HG02870 (cell line): ENCODE results near the gene ANAPC7.
"Not testable (repeated sequence)": the region's sequence is repeated elsewhere in the genome, so short reads cannot be mapped to it uniquely, and the experiment has no call there.

Experiments used
- ATAC-seq: cut with Tn5 transposase; IDR thresholded peaks from one replicate; pipeline ENCODE4 v1.9.1; 2021; ENCODE audit warnings: mild to moderate bottlenecking, moderate library complexity; ENCODE audit not compliant: unreplicated experiment

Gene ANAPC7

GRCh38 chr12:110373962-110374611 is 29.4 kb downstream of the ANAPC7 start:
- ATAC-seq = no peak

- ATAC-seq = no peak
Measured at GRCh38 chr12:110373425-110373824, 30.1 kb downstream of the ANAPC7 start.

- no peak for ATAC-seq
Measured at GRCh38 chr12:110373025-110373424, 30.5 kb downstream of the ANAPC7 start.

GRCh38 chr12:110372056-110372425 is 31.5 kb downstream of the ANAPC7 start:
- no peak for ATAC-seq

- no peak for ATAC-seq
Measured at GRCh38 chr12:110371408-110372055, 32.0 kb downstream of the ANAPC7 start.

- no peak for ATAC-seq
Measured at GRCh38 chr12:110370732-110371231, 32.7 kb downstream of the ANAPC7 start.

DNA sequence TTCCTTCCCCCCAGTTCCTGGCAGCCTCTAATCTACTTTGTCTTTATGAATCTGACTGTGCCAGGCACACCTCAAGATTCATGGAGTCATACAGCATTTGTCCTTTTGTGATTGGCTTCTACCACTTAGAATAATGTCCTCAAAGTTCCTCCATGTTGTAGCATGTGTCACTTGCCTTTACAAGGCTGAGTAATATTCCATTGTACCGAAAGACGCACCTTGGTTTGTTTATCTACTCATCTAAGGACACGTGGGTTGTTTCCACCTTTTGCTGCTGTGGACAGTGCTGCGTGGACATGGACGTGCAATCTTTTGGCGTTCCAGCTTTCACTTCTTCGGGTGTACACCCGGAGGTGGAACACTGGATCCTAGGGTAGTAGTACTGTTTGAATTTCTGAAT is 33.5 kb downstream of the ANAPC7 start:
- ATAC-seq = no peak

- ATAC-seq = no peak
Measured at GRCh38 chr12:110367181-110367864, 36.2 kb downstream of the ANAPC7 start.

- no peak for ATAC-seq
Measured at GRCh38 chr12:110366321-110367142, 37.0 kb downstream of the ANAPC7 start.

DNA sequence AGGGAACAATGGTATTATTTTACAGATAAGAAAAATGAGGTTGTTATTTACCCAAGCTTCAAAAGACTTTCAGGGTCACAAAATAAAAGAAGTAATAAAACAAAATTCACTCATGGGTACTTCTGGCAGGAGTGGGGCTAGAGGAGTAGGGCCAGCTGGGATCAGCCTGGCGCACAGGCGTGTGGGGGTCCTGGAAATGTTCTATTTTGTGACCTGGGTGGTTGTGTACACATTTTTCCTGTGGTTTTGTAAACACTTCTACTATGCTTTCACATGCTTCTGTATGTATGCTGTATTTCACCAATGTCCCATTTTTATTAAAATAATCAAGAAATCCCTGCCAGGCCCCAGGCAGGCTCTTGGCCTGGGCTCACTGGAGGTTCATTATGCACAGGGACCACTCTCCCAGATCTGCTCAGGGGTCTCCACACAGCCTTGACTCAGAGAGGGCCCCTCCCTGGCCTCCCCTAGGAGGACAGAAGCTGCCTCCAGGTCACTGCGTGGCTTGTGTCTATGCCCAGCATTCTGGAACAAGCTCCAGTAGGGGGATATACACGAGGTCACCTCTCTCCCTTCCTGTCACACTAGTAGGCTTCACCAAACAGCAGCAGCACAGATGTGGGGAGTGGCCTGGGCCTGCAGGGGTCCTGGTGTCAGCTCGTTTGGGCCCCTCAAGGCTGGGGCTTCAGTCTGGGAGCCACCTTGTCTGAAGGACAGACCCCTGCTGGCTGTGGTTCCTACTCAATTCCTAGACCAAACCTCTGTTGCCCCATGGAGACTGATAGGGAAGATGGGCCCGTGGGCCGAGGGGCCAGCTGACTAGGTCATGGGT is 37.8 kb downstream of the ANAPC7 start:
- ATAC-seq = no peak

DNA sequence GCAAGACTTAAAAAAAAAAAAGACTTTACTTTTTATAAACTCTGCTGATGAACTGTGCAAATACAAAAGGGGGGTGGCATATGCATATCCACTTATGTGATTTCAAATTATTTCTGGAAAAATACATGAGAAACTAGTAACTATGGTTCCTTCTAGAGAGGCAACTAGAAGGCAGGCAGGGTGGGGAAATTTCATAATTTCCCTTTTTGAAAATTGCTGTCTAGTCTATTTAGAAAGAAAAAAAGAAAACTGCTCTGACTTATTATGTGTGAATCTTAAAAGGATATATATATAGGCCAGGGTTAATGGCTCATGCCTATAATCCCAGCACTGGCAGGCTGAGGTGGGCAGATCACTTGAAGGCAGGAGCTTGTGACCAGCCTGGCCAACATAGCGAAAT is 42.3 kb downstream of the ANAPC7 start:
- no peak for ATAC-seq

GRCh38 chr12:110358384-110359097 is 45.0 kb downstream of the ANAPC7 start:
- not testable (repeated sequence) for ATAC-seq

DNA sequence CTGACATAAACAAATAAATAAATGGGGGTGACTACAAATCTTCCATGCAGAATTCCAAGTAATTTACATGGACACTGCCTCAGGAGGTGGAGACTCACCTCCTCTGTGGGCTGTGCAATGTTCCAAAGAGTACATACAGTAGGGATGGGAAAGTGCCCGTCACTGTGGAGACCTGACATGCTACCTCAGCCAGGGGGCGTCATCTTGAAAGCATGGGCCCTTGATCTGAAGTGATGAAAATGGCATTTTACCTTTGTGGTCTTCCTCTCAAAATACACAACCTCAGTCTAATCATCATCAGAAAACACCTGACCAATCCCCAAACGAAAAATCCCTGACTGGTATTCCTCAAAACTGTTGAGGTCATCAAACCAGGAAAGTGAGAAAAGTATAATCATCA is 48.4 kb downstream of the ANAPC7 start:
- no peak for ATAC-seq

- no peak for ATAC-seq
Measured at GRCh38 chr12:110354172-110354780, 49.2 kb downstream of the ANAPC7 start.

DNA sequence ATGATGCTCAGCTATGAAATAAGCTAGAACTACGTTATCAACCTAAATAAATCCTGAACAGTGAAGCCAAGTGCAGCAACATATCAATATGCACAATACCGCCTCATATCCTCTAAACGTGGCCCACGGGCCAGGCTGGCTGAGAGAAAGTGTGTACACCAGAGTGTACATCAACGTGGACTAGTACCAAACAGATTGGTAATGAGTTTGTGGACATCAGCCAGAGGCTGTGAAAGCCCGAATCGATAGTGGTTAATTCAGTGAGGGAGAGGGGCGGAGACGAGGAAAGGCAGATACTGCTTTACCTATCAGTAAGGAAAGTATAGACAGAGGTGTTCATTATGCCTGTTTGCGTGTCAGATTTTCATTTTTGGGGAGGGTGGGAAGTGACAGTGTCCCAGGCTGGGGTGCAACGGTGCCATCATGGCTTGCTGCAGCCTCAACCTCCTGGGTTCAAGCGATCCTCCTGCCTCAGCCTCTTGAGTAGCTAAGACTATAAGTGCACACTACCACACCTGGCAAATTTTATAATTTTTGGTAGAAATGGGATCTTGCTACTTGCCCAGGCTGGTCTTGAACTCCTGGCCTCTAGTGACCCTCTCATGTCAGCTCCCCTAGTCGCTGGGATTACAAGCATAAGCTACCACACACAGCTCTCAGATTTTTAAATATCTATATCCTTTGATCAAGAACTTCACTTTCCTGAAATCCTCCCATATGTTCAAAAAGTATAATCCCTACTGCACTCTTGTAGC is 50.1 kb downstream of the ANAPC7 start:
- no peak for ATAC-seq

DNA sequence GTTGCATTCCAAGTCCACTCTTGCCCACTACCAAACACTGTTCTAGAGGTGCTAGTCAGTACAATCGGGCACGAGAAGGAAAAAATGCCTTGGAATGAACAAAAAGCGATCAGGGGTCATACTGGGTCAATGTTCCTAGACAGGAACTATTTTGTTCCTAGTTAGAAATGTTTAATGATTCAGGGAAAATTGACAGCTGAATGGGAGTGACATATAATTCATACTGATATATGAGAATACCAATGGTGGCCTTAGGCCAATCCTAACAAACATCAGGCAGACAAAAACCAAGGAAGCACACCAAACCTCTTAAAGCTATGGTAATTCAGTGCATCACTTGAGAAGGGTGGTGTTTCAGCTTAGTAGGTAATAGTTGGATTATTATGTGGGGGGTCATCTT is 51.1 kb downstream of the ANAPC7 start:
- no peak for ATAC-seq

GRCh38 chr12:110351119-110351518 is 52.4 kb downstream of the ANAPC7 start:
- ATAC-seq = no peak

DNA sequence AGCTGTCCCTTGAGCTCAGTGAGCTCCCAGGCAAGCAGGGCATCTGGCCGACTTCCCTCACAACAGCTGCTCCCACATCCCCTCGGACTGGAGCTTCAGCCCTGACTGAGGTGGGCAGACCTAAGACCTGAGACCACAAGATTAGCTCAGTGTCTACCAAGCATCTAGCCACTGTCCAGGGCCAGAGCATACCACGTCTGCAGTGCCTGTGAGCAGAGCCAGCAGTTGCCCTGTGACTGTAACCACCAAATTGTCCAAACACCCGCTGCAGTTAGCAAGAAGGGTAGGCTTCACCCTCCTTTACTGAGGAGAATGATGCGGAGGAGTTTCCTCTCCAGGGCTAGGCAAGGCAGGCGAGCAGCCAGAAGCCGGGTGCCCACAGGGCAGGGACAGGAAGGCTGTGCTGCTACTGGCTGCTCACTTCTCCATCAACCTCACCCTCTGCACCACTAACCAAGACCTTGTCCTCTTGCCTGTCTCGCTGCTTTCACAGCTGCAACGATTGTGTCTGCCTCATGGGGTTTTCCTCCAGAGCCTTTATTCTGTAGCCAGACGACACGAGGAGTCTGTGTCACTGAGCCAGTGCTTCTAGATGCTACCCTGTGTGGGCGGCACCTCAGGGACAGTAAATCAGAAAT is 53.9 kb downstream of the ANAPC7 start:
- ATAC-seq = no peak
